ENCODE results near the gene CNPPD1. TPM values are rescaled to one million over a fixed set of nuclear protein-coding genes. Genes with fewer than 3 reads are reported as not detected.

Gene CNPPD1
- total RNA-seq, 1 experiment from 2014 or later: 33.9 TPM

GRCh38 chr2:219213026-219213415, 36.3 kb upstream of the CNPPD1 start:
- Mint-ChIP-seq H3K27me3 (ENCODE audit: insufficient read depth, unreplicated experiment) (no peaks in the 10 kb centered on the region), H3K4me3 (ENCODE audit: unreplicated experiment) (no peak overlapping the region), H3K4me1 (ENCODE audit: insufficient read depth, unreplicated experiment) (peaks cover 7% of the 10 kb centered on the region), H3K9me3 (ENCODE audit: unreplicated experiment) (no peaks in the 10 kb centered on the region), H3K36me3 (ENCODE audit: insufficient read depth, unreplicated experiment) (peaks cover 67% of the 10 kb centered on the region), H3K27ac (ENCODE audit: low read depth, unreplicated experiment) (no peak overlapping the region)
- POLR2A ChIA-PET: interaction anchor here (2.0 kb wide), 1 partner anchor 16 kb away, joined by 7 read pairs; the partner anchor contains the start of genes ANKZF1 and ATG9A
- no peak for DNase-seq (ENCODE audit: unreplicated experiment)
- TF ChIP-seq, protein P1, sequence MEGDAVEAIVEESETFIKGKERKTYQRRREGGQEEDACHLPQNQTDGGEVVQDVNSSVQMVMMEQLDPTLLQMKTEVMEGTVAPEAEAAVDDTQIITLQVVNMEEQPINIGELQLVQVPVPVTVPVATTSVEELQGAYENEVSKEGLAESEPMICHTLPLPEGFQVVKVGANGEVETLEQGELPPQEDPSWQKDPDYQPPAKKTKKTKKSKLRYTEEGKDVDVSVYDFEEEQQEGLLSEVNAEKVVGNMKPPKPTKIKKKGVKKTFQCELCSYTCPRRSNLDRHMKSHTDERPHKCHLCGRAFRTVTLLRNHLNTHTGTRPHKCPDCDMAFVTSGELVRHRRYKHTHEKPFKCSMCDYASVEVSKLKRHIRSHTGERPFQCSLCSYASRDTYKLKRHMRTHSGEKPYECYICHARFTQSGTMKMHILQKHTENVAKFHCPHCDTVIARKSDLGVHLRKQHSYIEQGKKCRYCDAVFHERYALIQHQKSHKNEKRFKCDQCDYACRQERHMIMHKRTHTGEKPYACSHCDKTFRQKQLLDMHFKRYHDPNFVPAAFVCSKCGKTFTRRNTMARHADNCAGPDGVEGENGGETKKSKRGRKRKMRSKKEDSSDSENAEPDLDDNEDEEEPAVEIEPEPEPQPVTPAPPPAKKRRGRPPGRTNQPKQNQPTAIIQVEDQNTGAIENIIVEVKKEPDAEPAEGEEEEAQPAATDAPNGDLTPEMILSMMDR (IDR thresholded peaks at IDR 0.05; ENCODE audit: unreplicated experiment): no peak
- no TSS peak for BruUV-seq (replicated peaks)
- CTCF ChIA-PET: interaction anchor here (0.6 to 1.0 kb wide), 5 partner anchors 20 to 250 kb away, joined by 3 to 4 read pairs (median 4); no protein-coding TSS in a partner anchor
- intact Hi-C loops (cut with micrococcal nuclease): no loop called here

DNA sequence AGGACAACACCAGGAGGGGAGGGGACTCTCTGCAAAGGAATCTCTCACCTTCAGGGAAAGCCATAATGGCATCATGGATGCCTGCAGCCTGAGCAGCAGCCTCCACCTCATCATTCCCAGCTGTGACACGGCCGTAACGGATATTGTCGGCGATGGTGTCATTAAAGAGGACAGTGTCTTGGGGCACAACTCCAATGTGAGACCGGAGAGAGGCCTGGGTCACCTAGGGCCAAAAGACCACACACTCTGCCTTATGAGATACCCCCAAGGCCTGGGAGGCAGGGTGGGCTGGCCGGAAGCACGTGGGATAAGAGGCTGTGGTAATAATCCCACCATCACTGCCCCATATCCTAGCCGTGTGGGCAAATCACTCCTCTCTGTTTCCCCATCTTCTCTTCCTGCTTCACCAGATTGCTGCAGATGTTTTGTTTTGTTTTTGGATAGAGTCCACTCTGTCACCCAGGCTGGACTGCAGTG, 34.2 kb upstream of the CNPPD1 start:
- TF ChIP-seq, protein P1 (IDR thresholded peaks at IDR 0.05; ENCODE audit: unreplicated experiment): no peak
- H3K4me3 Mint-ChIP-seq (ENCODE audit: unreplicated experiment): no peak overlapping the region
- DNase-seq (ENCODE audit: unreplicated experiment): no peak
- ChIA-PET POLR2A (interaction anchor here (0.7 kb wide), 1 partner anchor 34 kb away, joined by 3 read pairs; no protein-coding TSS in a partner anchor), CTCF (interaction anchor here (0.6 to 1.8 kb wide), 5 partner anchors 39 to 844 kb away, joined by 3 to 6 read pairs (median 4); no protein-coding TSS in a partner anchor)
- no peaks in the 10 kb centered on the region for H3K27me3 Mint-ChIP-seq (ENCODE audit: insufficient read depth, unreplicated experiment)
- H3K9me3 Mint-ChIP-seq (ENCODE audit: unreplicated experiment): no peaks in the 10 kb centered on the region
- no TSS peak for BruUV-seq (replicated peaks)
- peaks cover 15% of the 10 kb centered on the region for H3K4me1 Mint-ChIP-seq (ENCODE audit: insufficient read depth, unreplicated experiment)
- H3K36me3 Mint-ChIP-seq (ENCODE audit: insufficient read depth, unreplicated experiment): peaks cover 62% of the 10 kb centered on the region
- intact Hi-C loops (cut with micrococcal nuclease): no loop called here
- H3K27ac Mint-ChIP-seq (ENCODE audit: low read depth, unreplicated experiment): no peak overlapping the region

DNA sequence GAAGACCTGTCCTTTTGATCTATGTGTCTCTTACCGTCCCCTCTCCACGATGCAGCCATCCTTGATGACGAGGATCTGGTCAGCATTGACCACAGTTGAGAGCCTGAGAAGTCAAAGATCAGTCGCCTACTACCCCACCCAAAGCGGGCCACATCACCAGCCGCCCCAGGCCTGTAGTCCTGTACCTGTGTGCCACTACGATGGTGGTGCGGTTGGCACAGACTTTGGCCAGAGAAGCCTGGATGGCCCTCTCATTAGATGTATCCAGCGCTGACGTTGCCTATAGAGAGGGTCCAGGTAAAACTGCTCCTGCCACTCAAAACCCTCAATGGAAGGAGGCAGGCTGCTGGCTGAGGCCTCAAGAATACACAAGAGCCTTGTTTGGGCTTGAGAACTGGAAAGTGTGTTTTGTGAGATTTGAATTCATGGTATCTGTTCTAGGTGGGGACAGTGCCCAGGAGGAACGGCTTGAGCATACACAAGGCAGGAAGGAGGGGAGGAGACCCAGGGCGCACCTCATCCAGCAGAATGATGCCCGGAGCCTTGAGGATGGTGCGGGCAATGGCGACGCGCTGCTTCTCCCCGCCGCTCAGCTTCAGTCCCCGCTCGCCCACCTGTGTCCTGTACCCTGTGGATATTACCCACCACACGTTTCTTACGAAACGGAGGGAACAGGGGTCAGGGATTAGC, 33.6 kb upstream of the CNPPD1 start:
- H3K27ac Mint-ChIP-seq (ENCODE audit: low read depth, unreplicated experiment): peak overlapping the region; percentile 27
- intact Hi-C loops (cut with micrococcal nuclease): no loop called here
- no peak for DNase-seq (ENCODE audit: unreplicated experiment)

More for the DNA sequence above, 33.6 kb upstream of the CNPPD1 start:
- peaks cover 62% of the 10 kb centered on the region for H3K36me3 Mint-ChIP-seq (ENCODE audit: insufficient read depth, unreplicated experiment)
- BruUV-seq (replicated peaks): no TSS peak
- no peak overlapping the region for H3K4me3 Mint-ChIP-seq (ENCODE audit: unreplicated experiment)
- POLR2A ChIA-PET: interaction anchor here (2.7 kb wide), 1 partner anchor 20 kb away, joined by 12 read pairs; the partner anchor contains the start of genes ANKZF1 and ATG9A
- no peaks in the 10 kb centered on the region for H3K27me3 Mint-ChIP-seq (ENCODE audit: insufficient read depth, unreplicated experiment)
- peaks cover 15% of the 10 kb centered on the region for H3K4me1 Mint-ChIP-seq (ENCODE audit: insufficient read depth, unreplicated experiment)
- no peaks in the 10 kb centered on the region for H3K9me3 Mint-ChIP-seq (ENCODE audit: unreplicated experiment)
- CTCF ChIA-PET: no interaction called here
- TF ChIP-seq, protein P1 (IDR thresholded peaks at IDR 0.05; ENCODE audit: unreplicated experiment): no peak

Measured in MCF 10A (cell line).